Astrocyte (in vitro differentiated cells and primary cell): Measurements from ENCODE around the gene CCND2.

Experiments used
- EZH2 ChIP-seq: IDR thresholded peaks from 2 replicates; pipeline ENCODE4 v1.6.1; 2012; ENCODE audit warnings: mild to moderate bottlenecking, low read length, inconsistent platforms; ENCODE audit not compliant: insufficient read depth
- TF ChIP-seq, protein P1 (sequence below): IDR thresholded peaks from 2 replicates; pipeline ENCODE4 v1.5.1; 2011; ENCODE audit warnings: low read depth, mild to moderate bottlenecking, inconsistent platforms, low read length, moderate library complexity; ENCODE audit not compliant: insufficient read depth

DNA sequence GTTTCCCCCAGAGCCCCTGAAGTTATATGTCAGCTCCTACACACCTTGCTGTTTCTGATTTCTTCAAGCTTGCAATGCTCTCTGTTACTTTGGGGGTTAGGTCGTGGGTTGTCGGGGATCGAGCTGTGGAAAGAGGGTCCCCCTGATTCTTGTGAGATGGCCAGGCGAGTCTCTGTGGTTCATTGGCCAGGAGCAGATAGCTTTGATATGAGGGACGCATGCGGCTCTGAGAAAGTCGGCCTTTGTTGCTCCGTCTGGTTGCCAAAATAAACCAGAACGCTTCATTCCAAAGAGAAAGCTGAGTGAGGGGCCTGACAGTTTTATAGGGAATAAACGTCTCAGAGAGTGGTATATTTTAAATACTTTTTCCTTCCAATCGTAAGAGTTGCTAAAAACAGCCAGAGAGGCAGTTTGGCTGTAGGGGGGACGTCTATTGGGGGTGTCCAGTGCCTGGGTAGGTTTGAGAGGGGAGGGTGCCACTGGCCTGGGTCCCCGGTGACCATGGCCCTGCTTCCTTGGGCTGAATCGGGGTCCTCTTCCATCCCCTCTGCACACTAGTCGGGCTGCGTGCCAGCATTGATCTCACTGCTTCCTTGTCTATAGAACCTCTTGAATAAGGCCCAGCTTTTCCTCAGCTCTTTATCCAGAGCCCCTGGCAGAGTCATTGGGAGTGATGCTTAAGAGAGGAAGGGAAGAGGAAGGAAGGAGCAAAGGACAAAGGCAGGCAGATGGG, 18.9 kb downstream of the CCND2 start:
- TF ChIP-seq, protein P1, sequence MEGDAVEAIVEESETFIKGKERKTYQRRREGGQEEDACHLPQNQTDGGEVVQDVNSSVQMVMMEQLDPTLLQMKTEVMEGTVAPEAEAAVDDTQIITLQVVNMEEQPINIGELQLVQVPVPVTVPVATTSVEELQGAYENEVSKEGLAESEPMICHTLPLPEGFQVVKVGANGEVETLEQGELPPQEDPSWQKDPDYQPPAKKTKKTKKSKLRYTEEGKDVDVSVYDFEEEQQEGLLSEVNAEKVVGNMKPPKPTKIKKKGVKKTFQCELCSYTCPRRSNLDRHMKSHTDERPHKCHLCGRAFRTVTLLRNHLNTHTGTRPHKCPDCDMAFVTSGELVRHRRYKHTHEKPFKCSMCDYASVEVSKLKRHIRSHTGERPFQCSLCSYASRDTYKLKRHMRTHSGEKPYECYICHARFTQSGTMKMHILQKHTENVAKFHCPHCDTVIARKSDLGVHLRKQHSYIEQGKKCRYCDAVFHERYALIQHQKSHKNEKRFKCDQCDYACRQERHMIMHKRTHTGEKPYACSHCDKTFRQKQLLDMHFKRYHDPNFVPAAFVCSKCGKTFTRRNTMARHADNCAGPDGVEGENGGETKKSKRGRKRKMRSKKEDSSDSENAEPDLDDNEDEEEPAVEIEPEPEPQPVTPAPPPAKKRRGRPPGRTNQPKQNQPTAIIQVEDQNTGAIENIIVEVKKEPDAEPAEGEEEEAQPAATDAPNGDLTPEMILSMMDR, result no peak
- no peak for TF ChIP-seq EZH2
